Neural cell (in vitro differentiated cells): Measurements from ENCODE around the gene SLC26A4. TPM values are rescaled to one million over a fixed set of nuclear protein-coding genes. Genes with fewer than 3 reads are reported as not detected.

Source experiments
- H2AFZ ChIP-seq: fragments of 200-600, 300-800 bp; sonication (generic), shearing (Covaris generic); 2 replicates; pipeline ENCODE4 v1.6.0; 2014; ENCODE audit warnings: low read depth, mild to moderate bottlenecking, antibody characterized with exemption, low read length, moderate library complexity
- H3F3A ChIP-seq: fragments of 200-600 bp; shearing (Covaris generic); 2 replicates; pipeline ENCODE4 v1.6.1; 2016; ENCODE audit warnings: mild to moderate bottlenecking, moderate library complexity, mixed read lengths, antibody characterized with exemption, low read length; ENCODE audit not compliant: insufficient read depth, poor library complexity, severe bottlenecking
- H3K27ac ChIP-seq: fragments of 200-600, 300-800 bp; sonication (generic), shearing (Covaris generic); 2 replicates; pipeline ENCODE4 v1.5.1; 2014; ENCODE audit warnings: mild to moderate bottlenecking, low read length, moderate library complexity
- H3K27me3 ChIP-seq: fragments of 300-800, 200-600 bp; sonication (generic), shearing (Covaris generic); 2 replicates; pipeline ENCODE4 v1.6.0; 2014; ENCODE audit warnings: mild to moderate bottlenecking, low read depth, low read length, moderate library complexity; ENCODE audit not compliant: insufficient read depth
- H3K36me3 ChIP-seq: fragments of 300-800, 200-600 bp; sonication (generic), shearing (Covaris generic); 2 replicates; pipeline ENCODE4 v1.5.1; 2014; ENCODE audit warnings: mild to moderate bottlenecking, antibody characterized with exemption, low read length, moderate library complexity; ENCODE audit not compliant: insufficient read depth
- H3K4me2 ChIP-seq: fragments of 300-800, 200-600 bp; sonication (generic), shearing (Covaris generic); 2 replicates; pipeline ENCODE4 v1.6.0; 2014; ENCODE audit warnings: mild to moderate bottlenecking, low read length
- H3K4me3 ChIP-seq: fragments of 300-800, 200-600 bp; sonication (generic), shearing (Covaris generic); 2 replicates; pipeline ENCODE4 v1.5.1; 2014; ENCODE audit warnings: mild to moderate bottlenecking, low read length, moderate library complexity
- H3K79me2 ChIP-seq: fragments of 200-600 bp; shearing (Covaris generic); replicated peaks from 2 replicates; pipeline ENCODE4 v1.6.0; 2014; ENCODE audit warnings: mild to moderate bottlenecking, low read length, moderate library complexity; ENCODE audit not compliant: insufficient read depth
- H3K9ac ChIP-seq: fragments of 300-800, 200-600 bp; sonication (generic), shearing (Covaris generic); 2 replicates; pipeline ENCODE4 v1.6.1; 2016; ENCODE audit warnings: mild to moderate bottlenecking, low read length, mixed read lengths
- H3K9me2 ChIP-seq: fragments of 200-600 bp; shearing (Covaris generic); 2 replicates; pipeline ENCODE4 v1.6.1; 2016; ENCODE audit warnings: mild to moderate bottlenecking, low read length, mixed read lengths; ENCODE audit not compliant: insufficient read depth
- H3K9me3 ChIP-seq: fragments of 200-600, 300-800 bp; sonication (generic), shearing (Covaris generic); 2 replicates; pipeline ENCODE4 v1.6.1; 2016; ENCODE audit warnings: mild to moderate bottlenecking, mixed run types, low read length, moderate library complexity, mixed read lengths
- H4K20me1 ChIP-seq: fragments of 200-600 bp; shearing (Covaris generic); 2 replicates; pipeline ENCODE4 v1.6.1; 2016; ENCODE audit warnings: mild to moderate bottlenecking, mixed run types; ENCODE audit not compliant: insufficient read depth
- EP300 ChIP-seq: fragments of 450-650 bp; conservative IDR thresholded peaks from 2 replicates; pipeline ENCODE4 v1.6.1; 2014; ENCODE audit warnings: antibody characterized with exemption, mild to moderate bottlenecking, moderate library complexity; ENCODE audit not compliant: poor library complexity, severe bottlenecking
- EZH2 ChIP-seq: fragments of 200-600, 300-800 bp; shearing (Covaris generic), sonication (generic); IDR thresholded peaks from 2 replicates; pipeline ENCODE4 v1.6.1; 2014; ENCODE audit warnings: antibody characterized with exemption, low read length, borderline replicate concordance, mild to moderate bottlenecking; ENCODE audit not compliant: insufficient read depth, poor library complexity, severe bottlenecking
- MXI1 ChIP-seq: fragments of 450-650 bp; conservative IDR thresholded peaks from 2 replicates; pipeline ENCODE4 v1.6.1; 2014; ENCODE audit warnings: antibody characterized with exemption, mild to moderate bottlenecking; ENCODE audit not compliant: poor library complexity, severe bottlenecking
- POLR2AphosphoS5 ChIP-seq: IDR thresholded peaks from 2 replicates; pipeline ENCODE4 v1.6.1; 2012
- RAD21 ChIP-seq: fragments of 450-650 bp; conservative IDR thresholded peaks from 2 replicates; pipeline ENCODE4 v1.6.1; 2014; ENCODE audit warnings: antibody characterized with exemption, mild to moderate bottlenecking, moderate library complexity
- SMC3 ChIP-seq: fragments of 450-650 bp; conservative IDR thresholded peaks from 2 replicates; pipeline ENCODE4 v1.6.1; 2014; ENCODE audit warnings: antibody characterized with exemption, mild to moderate bottlenecking, moderate library complexity; ENCODE audit not compliant: poor library complexity
- TAF1 ChIP-seq: IDR thresholded peaks from 2 replicates; pipeline ENCODE4 v1.6.1; 2012; ENCODE audit warnings: low read depth
- polyA plus RNA-seq: library from polyadenylated mRNA; depleted of rRNA; stranded (reverse); fragments of >200 nt; gene quantifications from 2 replicates; pipeline ENCODE4 v1.2.3, GENCODE V29; 2014
- TF ChIP-seq, protein P1 (sequence below): fragments of 450-650 bp; IDR thresholded peaks from 2 replicates; pipeline ENCODE4 v1.5.1; 2014; ENCODE audit warnings: antibody characterized with exemption, mild to moderate bottlenecking, moderate library complexity; ENCODE audit not compliant: poor library complexity, severe bottlenecking
- TF ChIP-seq, protein P2 (sequence below): IDR thresholded peaks from 2 replicates; pipeline ENCODE4 v1.6.1; 2012; ENCODE audit warnings: borderline replicate concordance

The SLC26A4 gene
- polyA plus RNA-seq, 1 donor from 2014 or later: not detected

DNA sequence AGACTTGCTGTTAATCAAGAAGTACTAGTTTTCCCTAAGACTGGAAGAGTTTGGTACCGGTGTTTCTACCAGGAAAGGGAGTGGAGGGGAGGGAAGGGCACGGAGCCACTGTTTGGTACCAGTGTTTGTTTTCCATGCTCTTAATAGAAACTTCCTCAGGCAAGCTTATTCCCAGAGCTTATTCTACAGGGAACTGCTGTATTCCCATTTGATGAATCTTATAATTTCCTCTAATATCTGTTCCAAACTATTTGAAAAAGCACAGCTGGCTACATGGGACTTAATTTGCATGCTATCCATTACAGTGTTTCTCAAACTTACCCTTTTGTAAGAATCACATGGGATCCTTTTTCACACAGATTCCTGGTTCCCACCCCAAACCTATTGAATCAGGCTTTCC lies 23.7 kb downstream of the SLC26A4 start (continued):
- TF ChIP-seq EP300 (no peak), TAF1 (no peak), RAD21 (no peak)

DNA sequence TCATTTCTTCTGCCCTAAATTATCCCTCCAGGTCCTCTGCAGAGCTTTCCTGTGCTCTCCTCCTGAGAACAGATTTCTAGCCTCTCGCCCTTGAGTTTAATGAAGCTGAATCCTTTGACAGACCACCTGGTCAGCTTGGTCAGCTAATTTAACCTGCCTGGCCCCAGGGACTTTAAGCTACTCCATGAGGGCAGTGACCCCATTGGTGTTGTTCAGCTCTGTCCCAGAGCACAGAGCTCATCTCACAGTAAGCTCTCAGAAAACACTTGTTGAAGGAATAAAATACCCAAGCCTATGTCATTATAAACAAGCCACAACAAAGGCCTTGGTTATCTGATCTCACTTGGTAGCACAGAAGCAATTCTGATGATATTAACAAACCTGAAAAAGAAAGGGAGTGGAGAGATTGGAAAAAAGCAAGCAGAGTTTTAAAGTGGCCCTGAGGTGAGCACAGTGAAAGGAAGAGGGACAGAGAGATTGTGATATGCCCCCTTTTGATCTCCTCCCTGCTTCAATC lies 24.4 kb downstream of the SLC26A4 start:
- Histone ChIP-seq H3K9me3 (no peaks in the 10 kb centered on the region), H2AFZ (no peak overlapping the region), H3K4me2 (no peak overlapping the region), H3F3A (no peaks in the 10 kb centered on the region), H3K79me2 (no peaks in the 10 kb centered on the region), H3K4me3 (no peak overlapping the region), H3K36me3 (no peaks in the 10 kb centered on the region), H3K9me2 (no peaks in the 10 kb centered on the region), H3K27ac (no peak overlapping the region), H4K20me1 (no peaks in the 10 kb centered on the region), H3K27me3 (no peaks in the 10 kb centered on the region), H3K9ac (no peak overlapping the region)
- TF ChIP-seq EZH2 (no peak), MXI1 (no peak), EP300 (no peak), POLR2AphosphoS5 (no peak), TAF1 (no peak), RAD21 (no peak), SMC3 (no peak)
- TF ChIP-seq, protein P1, sequence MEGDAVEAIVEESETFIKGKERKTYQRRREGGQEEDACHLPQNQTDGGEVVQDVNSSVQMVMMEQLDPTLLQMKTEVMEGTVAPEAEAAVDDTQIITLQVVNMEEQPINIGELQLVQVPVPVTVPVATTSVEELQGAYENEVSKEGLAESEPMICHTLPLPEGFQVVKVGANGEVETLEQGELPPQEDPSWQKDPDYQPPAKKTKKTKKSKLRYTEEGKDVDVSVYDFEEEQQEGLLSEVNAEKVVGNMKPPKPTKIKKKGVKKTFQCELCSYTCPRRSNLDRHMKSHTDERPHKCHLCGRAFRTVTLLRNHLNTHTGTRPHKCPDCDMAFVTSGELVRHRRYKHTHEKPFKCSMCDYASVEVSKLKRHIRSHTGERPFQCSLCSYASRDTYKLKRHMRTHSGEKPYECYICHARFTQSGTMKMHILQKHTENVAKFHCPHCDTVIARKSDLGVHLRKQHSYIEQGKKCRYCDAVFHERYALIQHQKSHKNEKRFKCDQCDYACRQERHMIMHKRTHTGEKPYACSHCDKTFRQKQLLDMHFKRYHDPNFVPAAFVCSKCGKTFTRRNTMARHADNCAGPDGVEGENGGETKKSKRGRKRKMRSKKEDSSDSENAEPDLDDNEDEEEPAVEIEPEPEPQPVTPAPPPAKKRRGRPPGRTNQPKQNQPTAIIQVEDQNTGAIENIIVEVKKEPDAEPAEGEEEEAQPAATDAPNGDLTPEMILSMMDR: no peak
- TF ChIP-seq, protein P2, sequence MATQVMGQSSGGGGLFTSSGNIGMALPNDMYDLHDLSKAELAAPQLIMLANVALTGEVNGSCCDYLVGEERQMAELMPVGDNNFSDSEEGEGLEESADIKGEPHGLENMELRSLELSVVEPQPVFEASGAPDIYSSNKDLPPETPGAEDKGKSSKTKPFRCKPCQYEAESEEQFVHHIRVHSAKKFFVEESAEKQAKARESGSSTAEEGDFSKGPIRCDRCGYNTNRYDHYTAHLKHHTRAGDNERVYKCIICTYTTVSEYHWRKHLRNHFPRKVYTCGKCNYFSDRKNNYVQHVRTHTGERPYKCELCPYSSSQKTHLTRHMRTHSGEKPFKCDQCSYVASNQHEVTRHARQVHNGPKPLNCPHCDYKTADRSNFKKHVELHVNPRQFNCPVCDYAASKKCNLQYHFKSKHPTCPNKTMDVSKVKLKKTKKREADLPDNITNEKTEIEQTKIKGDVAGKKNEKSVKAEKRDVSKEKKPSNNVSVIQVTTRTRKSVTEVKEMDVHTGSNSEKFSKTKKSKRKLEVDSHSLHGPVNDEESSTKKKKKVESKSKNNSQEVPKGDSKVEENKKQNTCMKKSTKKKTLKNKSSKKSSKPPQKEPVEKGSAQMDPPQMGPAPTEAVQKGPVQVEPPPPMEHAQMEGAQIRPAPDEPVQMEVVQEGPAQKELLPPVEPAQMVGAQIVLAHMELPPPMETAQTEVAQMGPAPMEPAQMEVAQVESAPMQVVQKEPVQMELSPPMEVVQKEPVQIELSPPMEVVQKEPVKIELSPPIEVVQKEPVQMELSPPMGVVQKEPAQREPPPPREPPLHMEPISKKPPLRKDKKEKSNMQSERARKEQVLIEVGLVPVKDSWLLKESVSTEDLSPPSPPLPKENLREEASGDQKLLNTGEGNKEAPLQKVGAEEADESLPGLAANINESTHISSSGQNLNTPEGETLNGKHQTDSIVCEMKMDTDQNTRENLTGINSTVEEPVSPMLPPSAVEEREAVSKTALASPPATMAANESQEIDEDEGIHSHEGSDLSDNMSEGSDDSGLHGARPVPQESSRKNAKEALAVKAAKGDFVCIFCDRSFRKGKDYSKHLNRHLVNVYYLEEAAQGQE: no peak

DNA sequence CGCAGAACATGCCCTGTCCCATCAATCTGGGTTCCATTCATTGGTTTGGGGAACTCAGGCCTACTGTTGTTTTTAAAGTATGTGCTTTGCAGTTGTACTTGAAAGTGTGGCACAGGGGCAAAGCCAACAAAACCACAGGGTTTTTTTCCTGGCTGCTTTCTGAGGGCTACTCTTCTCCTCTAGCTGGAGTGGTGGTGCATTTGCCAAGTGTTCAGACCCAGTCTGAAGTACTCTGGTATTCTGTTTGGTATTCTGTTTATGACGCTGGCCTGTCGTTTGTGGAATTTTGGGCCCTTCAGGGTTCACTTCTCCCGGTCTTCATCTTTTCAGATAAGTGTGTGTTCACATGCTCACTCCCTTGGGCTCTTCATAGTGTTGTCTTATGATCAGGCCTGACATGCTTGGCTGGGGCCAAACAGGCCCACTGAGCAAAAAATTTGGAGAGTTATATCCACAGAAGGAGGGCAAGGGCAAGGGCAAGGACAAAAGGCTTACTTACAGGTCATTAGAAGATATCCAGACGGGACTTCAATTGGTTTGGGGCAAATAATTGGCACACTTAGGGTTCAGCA lies 26.3 kb downstream of the SLC26A4 start:
- TF ChIP-seq RAD21 (no peak), EP300 (no peak), POLR2AphosphoS5 (no peak), MXI1 (no peak), EZH2 (no peak), SMC3 (no peak), TAF1 (no peak)
- TF ChIP-seq, protein P1: no peak
- TF ChIP-seq, protein P2: no peak

More for the DNA sequence above, 26.3 kb downstream of the SLC26A4 start:
- no peaks in the 10 kb centered on the region for H4K20me1 ChIP-seq
- no peak overlapping the region for H3K4me2 ChIP-seq
- no peak overlapping the region for H3K9ac ChIP-seq
- H3K36me3 ChIP-seq: no peaks in the 10 kb centered on the region
- H3K4me3 ChIP-seq: no peak overlapping the region
- no peaks in the 10 kb centered on the region for H3K79me2 ChIP-seq
- H3K9me3 ChIP-seq: no peaks in the 10 kb centered on the region
- H3K27me3 ChIP-seq: no peaks in the 10 kb centered on the region
- H3K27ac ChIP-seq: no peak overlapping the region
- H2AFZ ChIP-seq: no peak overlapping the region
- no peaks in the 10 kb centered on the region for H3F3A ChIP-seq
- H3K9me2 ChIP-seq: no peaks in the 10 kb centered on the region
